Neural progenitor cell (in vitro differentiated cells): ENCODE data around the gene VEZT. TPM values are rescaled to one million over a fixed set of nuclear protein-coding genes. Genes with fewer than 3 reads are reported as not detected.

Experiments
- DNase-seq: peaks from one replicate; pipeline ENCODE4 v3.0.0-alpha.2; 2016; ENCODE audit warnings: low spot score
- H2AFZ ChIP-seq: fragments of 200-600 bp; sonication (generic); replicated peaks from 2 replicates; pipeline ENCODE4 v1.6.1; 2016; ENCODE audit warnings: antibody characterized with exemption
- H3F3A ChIP-seq: fragments of 200-600 bp; sonication (generic); 2 replicates; pipeline ENCODE4 v1.6.1; 2016; ENCODE audit warnings: antibody characterized with exemption, low read depth
- H3K27ac ChIP-seq: fragments of 200-600 bp; sonication (generic); 2 replicates; pipeline ENCODE4 v1.5.1; 2016; ENCODE audit warnings: mild to moderate bottlenecking
- H3K27me3 ChIP-seq: fragments of 200-600 bp; sonication (generic); 2 replicates; pipeline ENCODE4 v1.6.1; 2016; ENCODE audit warnings: mild to moderate bottlenecking, moderate library complexity
- H3K36me3 ChIP-seq: fragments of 200-600 bp; sonication (generic); 2 replicates; pipeline ENCODE4 v1.5.1; 2016
- H3K4me1 ChIP-seq: fragments of 200-600 bp; sonication (generic); 2 replicates; pipeline ENCODE4 v1.6.1; 2016; ENCODE audit warnings: mixed run types
- H3K4me2 ChIP-seq: fragments of 200-600 bp; sonication (generic); 2 replicates; pipeline ENCODE4 v1.6.1; 2016
- H3K4me3 ChIP-seq: fragments of 200-600 bp; sonication (generic); 2 replicates; pipeline ENCODE4 v1.5.1; 2016
- H3K79me2 ChIP-seq: fragments of 200-600 bp; sonication (generic); 2 replicates; pipeline ENCODE4 v1.6.1; 2016; ENCODE audit warnings: low read depth
- H3K9ac ChIP-seq: fragments of 200-600 bp; sonication (generic); 2 replicates; pipeline ENCODE4 v1.6.1; 2016
- H3K9me3 ChIP-seq: fragments of 200-600 bp; sonication (generic); 2 replicates; pipeline ENCODE4 v1.5.1; 2016; ENCODE audit warnings: low read depth
- H4K20me1 ChIP-seq: fragments of 200-600 bp; sonication (generic); 2 replicates; pipeline ENCODE4 v1.6.1; 2016; ENCODE audit warnings: low read depth
- H3K27ac Mint-ChIP-seq: 3 replicates; pipeline ENCODE4 v1.8.0; 2021; ENCODE audit warnings: mixed read lengths
- H3K27me3 Mint-ChIP-seq: 2 replicates; pipeline ENCODE4 v1.8.0; 2022; ENCODE audit warnings: low read depth, mild to moderate bottlenecking, inconsistent platforms, moderate library complexity, mixed read lengths; ENCODE audit not compliant: insufficient read depth
- H3K36me3 Mint-ChIP-seq: 3 replicates; pipeline ENCODE4 v1.8.0; 2021; ENCODE audit warnings: mixed read lengths
- H3K4me1 Mint-ChIP-seq: 3 replicates; pipeline ENCODE4 v1.8.0; 2021; ENCODE audit warnings: mixed read lengths
- H3K4me3 Mint-ChIP-seq: 3 replicates; pipeline ENCODE4 v1.8.0; 2021; ENCODE audit warnings: mild to moderate bottlenecking, moderate library complexity, mixed read lengths
- H3K9me3 Mint-ChIP-seq: 3 replicates; pipeline ENCODE4 v1.8.0; 2020; ENCODE audit warnings: mixed read lengths
- CTCF ChIP-seq: fragments of 200-600 bp; sonication (generic); IDR thresholded peaks from 2 replicates; pipeline ENCODE4 v1.5.1; 2017; ENCODE audit warnings: antibody characterized with exemption, mild to moderate bottlenecking
- EZH2 ChIP-seq: fragments of 200-600 bp; sonication (generic); IDR thresholded peaks from 2 replicates; pipeline ENCODE4 v1.6.1; 2017; ENCODE audit warnings: antibody characterized with exemption, mild to moderate bottlenecking, moderate library complexity
- EZH2phosphoT487 ChIP-seq: fragments of 200-600 bp; sonication (generic); IDR thresholded peaks from 2 replicates; pipeline ENCODE4 v1.6.1; 2017; ENCODE audit warnings: antibody characterized with exemption
- total RNA-seq: library from RNA; depleted of rRNA; stranded (reverse); fragments of >200 nt; gene quantifications from 2 replicates; pipeline ENCODE4 v1.2.3, GENCODE V29; 2015; ENCODE audit warnings: low replicate concordance

The VEZT gene
- total RNA-seq, 1 donor from 2014 or later = 126 TPM

DNA sequence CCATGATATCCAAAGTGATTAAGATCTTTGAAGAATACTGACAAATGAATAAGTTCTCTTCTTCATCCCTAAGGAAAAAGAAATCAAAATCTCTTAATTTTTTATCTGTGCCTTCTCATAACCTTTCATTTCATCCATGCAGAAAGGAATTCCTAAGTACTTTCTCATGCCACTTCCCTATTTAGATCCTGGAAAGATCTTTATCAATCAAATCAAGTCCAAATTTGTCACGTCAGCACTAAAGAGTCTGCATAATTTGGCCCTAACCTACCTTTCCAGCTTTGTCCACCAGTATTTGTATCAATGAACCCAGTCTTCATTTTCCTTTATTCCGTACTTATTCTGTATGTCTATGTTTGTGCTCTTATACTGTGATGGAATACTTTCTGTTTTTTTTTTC is 41.2 kb downstream of the VEZT start:
- H3K27me3 ChIP-seq = no peaks in the 10 kb centered on the region
- H3K4me1 ChIP-seq = no peaks in the 10 kb centered on the region
- no peak overlapping the region for H3K4me3 ChIP-seq
- H3K9ac ChIP-seq = no peak overlapping the region
- no peak for DNase-seq
- H3K27ac ChIP-seq = no peak overlapping the region
- Mint-ChIP-seq H3K36me3 (peaks cover 28% of the 10 kb centered on the region), H3K4me1 (no peaks in the 10 kb centered on the region), H3K27ac (no peak overlapping the region), H3K27me3 (no peaks in the 10 kb centered on the region), H3K4me3 (no peak overlapping the region), H3K9me3 (no peaks in the 10 kb centered on the region)
- no peak overlapping the region for H3K4me2 ChIP-seq
- peaks cover 22% of the 10 kb centered on the region for H3K79me2 ChIP-seq
- H4K20me1 ChIP-seq = peaks cover 13% of the 10 kb centered on the region
- H2AFZ ChIP-seq = no peak overlapping the region
- no peaks in the 10 kb centered on the region for H3K9me3 ChIP-seq
- no peaks in the 10 kb centered on the region for H3F3A ChIP-seq
- TF ChIP-seq CTCF = no peak
- no peak for TF ChIP-seq EZH2phosphoT487
- TF ChIP-seq EZH2 = no peak
- H3K36me3 ChIP-seq = peaks cover 41% of the 10 kb centered on the region

DNA sequence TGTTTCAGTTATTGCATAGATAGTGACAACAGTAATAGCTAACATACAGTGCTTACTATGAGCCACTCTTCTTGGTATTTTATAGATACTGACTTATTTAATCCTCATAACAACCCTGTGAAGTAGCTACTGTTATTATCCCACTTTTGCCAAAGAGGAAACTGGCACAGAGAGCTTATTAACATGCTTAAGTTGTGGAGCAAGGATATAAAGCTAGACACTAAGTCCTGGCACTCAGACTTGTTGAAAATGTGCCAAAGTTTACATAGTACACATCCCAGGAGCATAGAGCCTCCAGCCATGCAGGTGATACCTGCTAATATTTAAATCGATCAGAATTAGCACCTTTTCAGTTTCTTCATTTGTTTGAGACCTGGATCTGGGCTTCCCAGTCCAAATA is 41.8 kb downstream of the VEZT start:
- TF ChIP-seq EZH2phosphoT487 (no peak), CTCF (no peak), EZH2 (no peak)
- no peak overlapping the region for H3K4me3 Mint-ChIP-seq
- no peak overlapping the region for H3K4me3 ChIP-seq
- H3K4me1 ChIP-seq = no peaks in the 10 kb centered on the region
- H3K9me3 Mint-ChIP-seq = no peaks in the 10 kb centered on the region
- H3K27me3 Mint-ChIP-seq = no peaks in the 10 kb centered on the region
- no peak overlapping the region for H3K9ac ChIP-seq
- H3K36me3 ChIP-seq = peaks cover 45% of the 10 kb centered on the region
- DNase-seq = no peak
- H3K27me3 ChIP-seq = no peaks in the 10 kb centered on the region
- no peaks in the 10 kb centered on the region for H3K4me1 Mint-ChIP-seq
- H3K9me3 ChIP-seq = no peaks in the 10 kb centered on the region
- peaks cover 13% of the 10 kb centered on the region for H4K20me1 ChIP-seq
- no peak overlapping the region for H3K27ac ChIP-seq
- no peaks in the 10 kb centered on the region for H3F3A ChIP-seq
- H3K27ac Mint-ChIP-seq = no peak overlapping the region
- no peak overlapping the region for H3K4me2 ChIP-seq
- peaks cover 19% of the 10 kb centered on the region for H3K79me2 ChIP-seq
- no peak overlapping the region for H2AFZ ChIP-seq
- H3K36me3 Mint-ChIP-seq = peaks cover 28% of the 10 kb centered on the region

DNA sequence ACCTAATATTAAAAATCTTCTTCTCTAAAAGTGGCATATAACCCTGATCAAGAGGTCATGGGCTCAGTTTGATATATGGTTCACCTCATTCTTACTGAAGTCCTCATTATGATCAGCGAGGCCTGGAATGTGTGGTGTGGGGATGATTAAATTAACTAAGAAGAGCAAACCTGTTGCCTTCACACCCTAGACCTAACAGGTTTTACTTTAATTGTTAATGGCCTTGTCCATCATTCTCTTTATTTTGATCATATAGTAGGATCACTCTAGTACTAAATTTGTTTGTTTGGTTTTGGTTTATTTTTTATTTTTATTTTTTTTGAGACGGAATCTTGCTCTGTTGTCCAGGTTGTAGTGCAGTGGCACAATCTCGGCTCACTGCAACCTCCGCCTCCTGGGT is 43.5 kb downstream of the VEZT start:
- H3K4me3 Mint-ChIP-seq = no peak overlapping the region
- H3K27me3 Mint-ChIP-seq = no peaks in the 10 kb centered on the region
- H3K9me3 ChIP-seq = no peaks in the 10 kb centered on the region

More for the DNA sequence above, 43.5 kb downstream of the VEZT start:
- TF ChIP-seq EZH2phosphoT487 (no peak), EZH2 (no peak), CTCF (no peak)
- H3K9me3 Mint-ChIP-seq = no peaks in the 10 kb centered on the region
- H3K36me3 Mint-ChIP-seq = peaks cover 15% of the 10 kb centered on the region
- Histone ChIP-seq H3K27ac (no peak overlapping the region), H4K20me1 (peaks cover 13% of the 10 kb centered on the region), H3F3A (no peaks in the 10 kb centered on the region), H3K4me1 (no peaks in the 10 kb centered on the region), H2AFZ (no peak overlapping the region), H3K4me2 (no peak overlapping the region), H3K79me2 (peaks cover 6% of the 10 kb centered on the region), H3K36me3 (peaks cover 47% of the 10 kb centered on the region), H3K27me3 (no peaks in the 10 kb centered on the region), H3K9ac (no peak overlapping the region), H3K4me3 (no peak overlapping the region)
- DNase-seq = no peak
- no peaks in the 10 kb centered on the region for H3K4me1 Mint-ChIP-seq
- H3K27ac Mint-ChIP-seq = no peak overlapping the region
